ENCODE data around the gene ATP10B.

- no peak for TF ChIP-seq SMAD1 (CRISPR knock-in tag; IDR thresholded peaks at IDR 0.05; ENCODE audit: borderline replicate concordance, low read depth)
- no peak for TF ChIP-seq ZNF512 (CRISPR knock-in tag; IDR thresholded peaks at IDR 0.05)
- TF ChIP-seq ZNF138 (CRISPR knock-in tag; IDR thresholded peaks at IDR 0.05; ENCODE audit: low read depth) = no peak
- TF ChIP-seq USF2 (IDR thresholded peaks at IDR 0.05; ENCODE audit: low read depth, low read length) = no peak
- no peak for TF ChIP-seq USF2 (CRISPR knock-in tag; IDR thresholded peaks at IDR 0.05; ENCODE audit: borderline replicate concordance)
- no peak for TF ChIP-seq KLF13 (CRISPR knock-in tag; IDR thresholded peaks at IDR 0.05)
- TF ChIP-seq FOXP1 (IDR thresholded peaks at IDR 0.05) = no peak
- no peak for TF ChIP-seq FOXP1 (CRISPR knock-in tag; IDR thresholded peaks at IDR 0.05)
- no peak for TF ChIP-seq ATF3 (CRISPR knock-in tag; IDR thresholded peaks at IDR 0.05)
- TF ChIP-seq ZNF790 (CRISPR knock-in tag; IDR thresholded peaks at IDR 0.05; ENCODE audit: borderline replicate concordance) = no peak
- no peak for TF ChIP-seq POLR2A (IDR thresholded peaks at IDR 0.05; ENCODE audit: insufficient read depth in 1 of 2, low read depth in 2 of 2, low read length in 2 of 2)
- TF ChIP-seq REST (IDR thresholded peaks at IDR 0.05; ENCODE audit: borderline replicate concordance in 1 of 2, low read depth in 1 of 2, low read length in 2 of 2) = no peak
- no peak for TF ChIP-seq ISX (CRISPR knock-in tag; conservative IDR thresholded peaks at IDR 0.05)
Observed at GRCh38 chr5:160655717-160656116, 196.3 kb downstream of the ATP10B start.
